GM10266 (cell line): ENCODE data around the gene AOC3.
A peak's percentile ranks its signal among the peaks of the same experiment; 100 is the strongest.

ENCODE experiments used
- DNase-seq: peaks from one replicate; pipeline ENCODE4 v3.0.0; 2012; ENCODE audit errors: extremely low spot score
- TF ChIP-seq, protein P1 (sequence below): IDR thresholded peaks from 2 replicates; pipeline ENCODE4 v1.5.1; 2012; ENCODE audit warnings: mild to moderate bottlenecking, low read depth; ENCODE audit not compliant: control insufficient read depth, insufficient read depth; ENCODE audit errors: missing control alignments

Gene AOC3

DNA sequence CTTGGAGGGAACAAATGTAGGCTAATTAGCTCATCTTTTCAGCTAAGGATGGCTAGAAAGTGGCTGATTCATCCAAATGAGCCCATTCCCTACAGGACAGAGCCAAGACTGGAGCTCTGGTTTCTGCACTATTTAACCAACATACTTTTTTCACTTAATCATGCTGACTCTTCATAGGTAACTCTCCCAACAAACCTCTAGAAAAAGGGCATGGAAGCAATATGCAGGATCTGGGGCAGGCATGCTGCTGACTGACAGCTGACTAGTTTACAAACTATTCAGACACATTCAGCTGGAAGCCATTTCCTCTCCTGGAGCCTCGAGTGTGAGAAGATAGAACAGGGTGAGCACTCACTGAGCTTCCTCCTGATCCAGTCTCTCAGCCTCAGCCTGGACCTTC is 33.1 kb upstream of the AOC3 start:
- TF ChIP-seq, protein P1, sequence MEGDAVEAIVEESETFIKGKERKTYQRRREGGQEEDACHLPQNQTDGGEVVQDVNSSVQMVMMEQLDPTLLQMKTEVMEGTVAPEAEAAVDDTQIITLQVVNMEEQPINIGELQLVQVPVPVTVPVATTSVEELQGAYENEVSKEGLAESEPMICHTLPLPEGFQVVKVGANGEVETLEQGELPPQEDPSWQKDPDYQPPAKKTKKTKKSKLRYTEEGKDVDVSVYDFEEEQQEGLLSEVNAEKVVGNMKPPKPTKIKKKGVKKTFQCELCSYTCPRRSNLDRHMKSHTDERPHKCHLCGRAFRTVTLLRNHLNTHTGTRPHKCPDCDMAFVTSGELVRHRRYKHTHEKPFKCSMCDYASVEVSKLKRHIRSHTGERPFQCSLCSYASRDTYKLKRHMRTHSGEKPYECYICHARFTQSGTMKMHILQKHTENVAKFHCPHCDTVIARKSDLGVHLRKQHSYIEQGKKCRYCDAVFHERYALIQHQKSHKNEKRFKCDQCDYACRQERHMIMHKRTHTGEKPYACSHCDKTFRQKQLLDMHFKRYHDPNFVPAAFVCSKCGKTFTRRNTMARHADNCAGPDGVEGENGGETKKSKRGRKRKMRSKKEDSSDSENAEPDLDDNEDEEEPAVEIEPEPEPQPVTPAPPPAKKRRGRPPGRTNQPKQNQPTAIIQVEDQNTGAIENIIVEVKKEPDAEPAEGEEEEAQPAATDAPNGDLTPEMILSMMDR: no peak
- DNase-seq: no peak

DNA sequence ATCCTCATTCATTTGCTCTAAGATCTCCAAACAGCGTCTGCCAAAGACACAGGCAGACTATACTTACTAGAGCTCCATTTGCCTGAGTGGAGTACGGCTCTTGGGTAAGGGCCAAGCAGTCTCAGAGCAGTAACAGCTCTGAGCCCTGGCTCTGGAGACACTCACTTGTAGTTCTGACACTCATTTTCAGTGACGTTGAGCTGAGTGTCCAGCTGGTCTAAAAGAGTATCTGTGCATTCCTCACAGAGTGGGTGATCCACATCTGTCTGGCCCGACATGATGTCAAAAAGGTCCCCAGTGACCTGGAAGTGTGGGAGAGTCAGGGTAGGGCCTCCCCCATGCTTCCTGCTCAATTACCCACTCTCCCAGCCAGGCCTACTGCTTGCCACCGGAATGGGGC is 32.6 kb upstream of the AOC3 start:
- DNase-seq: no peak
- TF ChIP-seq, protein P1: no peak

DNA sequence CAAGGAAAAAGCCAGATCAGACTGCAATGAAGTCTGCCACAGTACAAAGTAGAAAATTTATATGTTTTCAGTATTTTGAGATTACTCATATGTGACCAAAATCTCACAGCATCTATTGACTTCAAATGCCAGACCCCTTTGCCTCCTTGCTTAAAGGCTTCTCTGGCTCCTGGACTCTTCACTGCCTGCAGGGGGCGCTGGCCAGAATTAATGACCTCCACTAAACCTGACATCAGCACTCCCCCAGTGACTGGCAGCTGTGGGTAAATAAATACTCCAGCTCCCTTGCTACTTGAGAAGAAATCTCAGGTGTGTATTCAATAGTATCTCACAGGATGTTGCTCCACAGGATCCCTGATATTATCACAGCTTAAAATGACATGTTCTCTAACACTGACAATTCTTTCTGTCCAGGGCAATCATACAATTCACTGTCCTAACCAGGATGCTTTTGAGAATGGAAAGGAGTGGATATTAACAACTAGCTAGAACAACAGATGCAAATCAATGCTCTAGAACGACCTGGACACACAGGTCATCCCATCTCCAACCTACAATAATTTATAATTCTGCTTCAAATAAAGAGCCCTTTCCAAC is 31.0 kb upstream of the AOC3 start:
- TF ChIP-seq, protein P1: peak; percentile 77
- DNase-seq: peak; percentile 53

DNA sequence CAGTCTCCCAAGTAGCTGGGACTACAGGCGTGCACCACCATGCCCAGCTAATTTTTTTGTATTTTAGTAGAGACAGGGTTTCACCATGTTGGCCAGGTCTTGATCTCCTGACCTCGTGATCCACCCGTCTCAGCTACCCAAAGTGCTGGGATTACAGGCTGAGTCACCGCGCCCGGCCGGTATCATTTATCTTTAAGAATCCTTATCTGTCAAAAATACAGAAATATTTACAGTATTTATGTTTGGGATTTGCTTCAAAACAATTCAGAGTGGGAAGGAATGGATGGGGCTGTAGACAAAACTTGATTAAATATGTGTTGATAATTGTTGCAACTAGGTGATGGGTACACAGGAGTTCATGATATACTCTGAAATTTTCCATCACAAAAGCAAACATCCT is 29.8 kb upstream of the AOC3 start:
- DNase-seq: no peak
- TF ChIP-seq, protein P1: no peak

DNA sequence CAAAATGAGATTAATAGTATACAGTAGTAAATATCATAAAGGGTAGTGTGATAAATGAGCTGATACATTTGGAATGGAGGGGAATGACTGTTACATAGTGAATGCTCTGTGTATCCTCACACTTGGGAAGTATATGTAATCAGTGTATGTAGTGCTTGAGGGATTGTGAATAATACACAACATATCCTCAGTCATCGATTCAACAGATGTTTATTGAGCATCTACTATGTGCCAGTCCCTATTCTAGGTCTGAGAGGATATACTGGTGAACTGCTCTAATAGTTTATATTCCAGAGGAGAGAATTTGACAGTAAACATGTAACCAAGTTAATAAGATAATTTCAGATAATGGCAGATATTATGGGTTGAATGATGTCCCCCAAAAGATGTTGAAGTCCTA is 23.5 kb upstream of the AOC3 start:
- DNase-seq: no peak
- TF ChIP-seq, protein P1: no peak

DNA sequence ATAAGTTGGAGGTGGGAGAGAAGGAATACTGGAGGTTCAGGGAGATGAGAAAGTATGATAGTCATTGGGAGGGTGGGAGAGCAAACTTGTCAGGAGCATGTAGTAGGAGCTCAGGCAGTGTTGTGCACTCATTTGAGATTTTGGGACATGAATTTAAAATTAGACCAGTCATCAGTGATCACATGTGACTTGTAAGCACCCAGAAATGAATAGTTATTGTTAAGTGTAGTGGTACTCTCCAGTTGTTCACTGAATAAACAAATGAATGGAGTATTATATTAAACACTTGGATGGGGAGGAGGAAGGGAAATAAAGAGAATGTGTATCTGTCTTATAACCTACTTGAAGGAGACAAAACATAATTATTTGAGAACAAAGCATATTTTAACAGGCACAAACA is 20.0 kb upstream of the AOC3 start:
- TF ChIP-seq, protein P1: no peak
- DNase-seq: no peak

DNA sequence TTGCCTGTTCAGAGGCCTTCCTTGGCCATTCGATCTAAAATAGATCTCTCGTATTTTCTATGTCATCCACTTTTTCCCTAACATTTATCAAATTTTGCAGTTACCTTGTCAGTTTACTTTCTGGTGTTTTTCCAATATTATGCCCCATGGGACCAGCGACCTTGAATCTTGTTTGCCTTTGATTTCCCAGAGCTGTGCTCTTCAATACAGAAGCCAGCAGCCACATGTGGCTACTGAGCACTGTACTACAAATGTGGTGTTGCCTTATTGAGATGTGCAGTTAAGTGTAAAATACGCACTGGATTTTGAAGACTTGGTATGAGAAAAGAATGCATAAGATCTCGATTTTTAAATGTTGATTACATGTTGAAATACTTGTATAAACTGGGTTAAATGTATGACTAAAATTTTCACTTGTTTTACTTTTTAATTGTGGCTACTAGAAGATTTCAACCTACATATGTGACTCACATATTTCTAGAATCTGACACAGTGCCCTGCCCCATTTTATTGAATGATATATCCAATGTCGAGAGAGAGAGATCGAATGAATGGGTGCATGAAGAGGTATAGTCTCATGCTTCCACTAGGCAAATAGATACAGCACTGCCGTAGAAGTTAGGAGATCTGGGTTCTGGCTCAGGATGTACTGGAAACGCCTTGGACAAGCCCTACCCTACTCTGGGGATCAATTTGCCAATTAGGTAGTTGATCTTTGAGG is 18.6 kb upstream of the AOC3 start:
- TF ChIP-seq, protein P1: no peak
- no peak for DNase-seq
